ENCODE measurements around the gene PAX5.

The PAX5 gene

DNA sequence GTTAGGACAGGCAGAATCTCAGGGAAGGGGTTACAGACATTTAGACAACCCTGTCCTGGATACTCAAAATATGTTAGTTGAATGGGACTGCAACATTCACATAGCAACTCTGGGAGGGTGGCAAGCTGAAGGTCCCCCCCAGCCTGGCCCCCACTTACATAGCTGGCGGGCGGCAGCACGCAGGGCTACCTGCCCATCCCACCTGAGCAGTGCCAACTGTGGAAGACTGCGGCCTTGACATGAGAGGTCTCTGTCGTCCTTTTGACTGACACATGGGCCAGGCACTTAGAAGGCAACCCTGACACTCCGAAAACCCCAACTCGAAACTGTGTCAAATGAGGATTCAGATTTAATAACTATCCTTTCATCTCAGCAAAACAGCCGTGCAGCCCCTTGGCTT lies 16.5 kb downstream of the PAX5 start:
- TF ChIP-seq, protein P1, sequence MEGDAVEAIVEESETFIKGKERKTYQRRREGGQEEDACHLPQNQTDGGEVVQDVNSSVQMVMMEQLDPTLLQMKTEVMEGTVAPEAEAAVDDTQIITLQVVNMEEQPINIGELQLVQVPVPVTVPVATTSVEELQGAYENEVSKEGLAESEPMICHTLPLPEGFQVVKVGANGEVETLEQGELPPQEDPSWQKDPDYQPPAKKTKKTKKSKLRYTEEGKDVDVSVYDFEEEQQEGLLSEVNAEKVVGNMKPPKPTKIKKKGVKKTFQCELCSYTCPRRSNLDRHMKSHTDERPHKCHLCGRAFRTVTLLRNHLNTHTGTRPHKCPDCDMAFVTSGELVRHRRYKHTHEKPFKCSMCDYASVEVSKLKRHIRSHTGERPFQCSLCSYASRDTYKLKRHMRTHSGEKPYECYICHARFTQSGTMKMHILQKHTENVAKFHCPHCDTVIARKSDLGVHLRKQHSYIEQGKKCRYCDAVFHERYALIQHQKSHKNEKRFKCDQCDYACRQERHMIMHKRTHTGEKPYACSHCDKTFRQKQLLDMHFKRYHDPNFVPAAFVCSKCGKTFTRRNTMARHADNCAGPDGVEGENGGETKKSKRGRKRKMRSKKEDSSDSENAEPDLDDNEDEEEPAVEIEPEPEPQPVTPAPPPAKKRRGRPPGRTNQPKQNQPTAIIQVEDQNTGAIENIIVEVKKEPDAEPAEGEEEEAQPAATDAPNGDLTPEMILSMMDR (IDR thresholded peaks at IDR 0.05; ENCODE audit: extremely low read depth, insufficient read depth, missing control alignments), result no peak
- in situ Hi-C loops (cut with MboI; ENCODE audit: low pct_unique_long_range_greater_than_20kb, low sequenced_read_pairs, unreplicated experiment), result no loop called here

DNA sequence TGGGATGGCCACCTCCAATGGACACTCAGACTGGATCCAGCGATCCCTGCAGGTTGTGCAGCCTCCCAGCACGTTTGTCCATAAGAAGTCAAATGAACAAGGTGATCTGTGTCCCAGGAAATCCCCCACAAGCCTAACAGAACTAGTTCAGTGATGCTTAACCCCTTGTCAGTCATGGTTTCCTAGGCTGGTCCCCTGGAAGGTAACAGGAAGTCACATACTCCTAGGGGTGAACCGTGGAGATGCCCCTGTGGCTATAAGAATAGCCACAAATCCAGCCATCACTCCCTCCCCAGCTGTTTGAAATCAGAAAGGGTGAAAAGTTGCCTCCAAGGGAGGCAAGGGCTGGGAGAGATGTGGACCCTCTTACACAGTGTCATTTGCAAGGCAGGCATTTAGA lies 22.5 kb downstream of the PAX5 start:
- no peak for DNase-seq (ENCODE audit: low spot score)
- TF ChIP-seq, protein P1 (IDR thresholded peaks at IDR 0.05; ENCODE audit: extremely low read depth, insufficient read depth, missing control alignments), result no peak
- in situ Hi-C loops (cut with MboI; ENCODE audit: low pct_unique_long_range_greater_than_20kb, low sequenced_read_pairs, unreplicated experiment), result no loop called here

More for the DNA sequence above, 16.5 kb downstream of the PAX5 start:
- no peak for DNase-seq (ENCODE audit: low spot score)

GRCh38 chr9:37010976-37011375 lies 23.1 kb downstream of the PAX5 start:
- in situ Hi-C loops (cut with MboI; ENCODE audit: low pct_unique_long_range_greater_than_20kb, low sequenced_read_pairs, unreplicated experiment), result no loop called here
- TF ChIP-seq, protein P1 (IDR thresholded peaks at IDR 0.05; ENCODE audit: extremely low read depth, insufficient read depth, missing control alignments), result no peak
- DNase-seq (ENCODE audit: low spot score), result no peak

- TF ChIP-seq, protein P1 (IDR thresholded peaks at IDR 0.05; ENCODE audit: extremely low read depth, insufficient read depth, missing control alignments), result no peak
- in situ Hi-C loops (cut with MboI; ENCODE audit: low pct_unique_long_range_greater_than_20kb, low sequenced_read_pairs, unreplicated experiment), result no loop called here
These were observed 23.9 kb downstream of the PAX5 start for GRCh38 chr9:37010180-37010579.

DNA sequence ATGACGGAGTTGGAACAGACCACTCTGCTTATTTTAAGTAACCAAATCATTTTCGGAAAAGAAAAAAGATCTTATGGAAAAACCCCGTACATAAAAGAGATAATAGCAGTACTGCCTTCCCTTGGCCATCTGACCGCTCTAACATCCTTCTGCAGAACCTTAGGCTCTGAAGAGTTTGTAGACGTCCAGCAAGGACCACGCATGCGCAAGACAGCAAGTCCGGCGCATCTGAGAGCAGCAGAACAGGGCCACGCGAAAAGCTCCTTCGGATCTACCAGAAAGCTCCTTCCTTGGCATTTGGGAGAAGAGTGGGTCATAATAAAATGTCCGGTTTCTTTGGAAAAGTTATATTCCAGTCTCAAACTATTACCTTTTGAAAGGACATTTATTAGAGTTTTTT lies 26.8 kb downstream of the PAX5 start:
- DNase-seq (ENCODE audit: low spot score), result no peak
- TF ChIP-seq, protein P1 (IDR thresholded peaks at IDR 0.05; ENCODE audit: extremely low read depth, insufficient read depth, missing control alignments), result no peak
- in situ Hi-C loops (cut with MboI; ENCODE audit: low pct_unique_long_range_greater_than_20kb, low sequenced_read_pairs, unreplicated experiment), result no loop called here

More at GRCh38 chr9:37010180-37010579, 23.9 kb downstream of the PAX5 start:
- no peak for DNase-seq (ENCODE audit: low spot score)

GRCh38 chr9:37005517-37006140 lies 28.4 kb downstream of the PAX5 start:
- in situ Hi-C loops (cut with MboI; ENCODE audit: low pct_unique_long_range_greater_than_20kb, low sequenced_read_pairs, unreplicated experiment), result no loop called here
- TF ChIP-seq, protein P1 (IDR thresholded peaks at IDR 0.05; ENCODE audit: extremely low read depth, insufficient read depth, missing control alignments), result no peak
- no peak for DNase-seq (ENCODE audit: low spot score)

Data from GM13977 (cell line).